ENCODE measurements around the gene DEPP1.

- no peak for TF ChIP-seq CTCF (conservative IDR thresholded peaks at IDR 0.05; ENCODE audit: low read depth in 2 of 2)
- no peak for TF ChIP-seq EZH2 (IDR thresholded peaks at IDR 0.05; ENCODE audit: low read depth, unreplicated experiment)
- TF ChIP-seq NANOG (IDR thresholded peaks at IDR 0.05; ENCODE audit: borderline replicate concordance) = no peak
- no peak for TF ChIP-seq POLR2AphosphoS5 (IDR thresholded peaks at IDR 0.05; ENCODE audit: low read depth)
- TF ChIP-seq JUNB (IDR thresholded peaks at IDR 0.05; ENCODE audit: unreplicated experiment) = no peak
- TF ChIP-seq REST (IDR thresholded peaks at IDR 0.05; ENCODE audit: unreplicated experiment) = no peak
- TF ChIP-seq EZH2phosphoT487 (IDR thresholded peaks at IDR 0.05; ENCODE audit: unreplicated experiment) = no peak
- TF ChIP-seq ETS1 (IDR thresholded peaks at IDR 0.05) = no peak
- no peak for TF ChIP-seq CREB1 (CRISPR knock-in tag; IDR thresholded peaks at IDR 0.05; ENCODE audit: low read depth)
- TF ChIP-seq ZNF114 (CRISPR knock-in tag; IDR thresholded peaks at IDR 0.05) = no peak
Measured at GRCh38 chr10:44956717-44957706, 21.6 kb downstream of the DEPP1 start.
